Stomach (tissue), 4 donors: ENCODE results near the gene PIK3R4.

Source experiments
- CTCF ChIP-seq, 7 experiments: fragments of 450-650 bp in 4 of 7; fragments of 200-600 bp in 3 of 7; sonication (generic) in 3 of 7; IDR thresholded peaks; one replicate each; pipeline ENCODE4 v1.5.1; 2016 to 2019; ENCODE audit warnings: antibody characterized with exemption in 7 of 7, control low read depth in 2 of 7, mild to moderate bottlenecking in 1 of 7
- EP300 ChIP-seq: sonication (generic); formaldehyde crosslinking; IDR thresholded peaks from one replicate; pipeline ENCODE4 v1.6.1; 2017; ENCODE audit warnings: antibody characterized with exemption
- POLR2A ChIP-seq, 4 donors: fragments of 450-650 bp; IDR thresholded peaks; one replicate each; pipeline ENCODE4 v1.6.1; 2016; ENCODE audit warnings: antibody characterized with exemption in 4 of 4, control low read depth in 2 of 4, mild to moderate bottlenecking in 1 of 4, moderate library complexity in 1 of 4
- POLR2AphosphoS5 ChIP-seq, 3 donors: sonication (generic); formaldehyde crosslinking; IDR thresholded peaks; one replicate each; pipeline ENCODE4 v1.6.1; 2016; ENCODE audit warnings: antibody characterized with exemption in 3 of 3

GRCh38 chr3:130715616-130716015, 31.0 kb downstream of the PIK3R4 start:
- no peak for TF ChIP-seq CTCF (IDR thresholded peaks at IDR 0.05)
- no peak for TF ChIP-seq POLR2A (IDR thresholded peaks at IDR 0.05)
- no peak for TF ChIP-seq EP300
- no peak for TF ChIP-seq POLR2AphosphoS5 (IDR thresholded peaks at IDR 0.05)
